Uterus (tissue), 4 donors: Measurements from ENCODE around the gene HIVEP2. TPM values are rescaled to one million over a fixed set of nuclear protein-coding genes. Genes with fewer than 3 reads are reported as not detected.

Experiments used
- DNase-seq, 2 donors: peaks; one replicate each; pipeline ENCODE4 v3.0.0-alpha.2; 2019 to 2020
- H3K27ac ChIP-seq, 2 donors: fragments of 200-600 bp; sonication (generic); 1 replicate in 1 of 2; 2 replicates in 1 of 2; pipeline ENCODE4 v1.5.1; 2016 to 2018
- H3K27me3 ChIP-seq, 2 donors: fragments of 200-600 bp; sonication (generic); one replicate each; pipeline ENCODE4 v1.5.1; 2018 to 2019; ENCODE audit warnings: control low read depth in 1 of 2
- H3K36me3 ChIP-seq, 2 donors: fragments of 200-600 bp; sonication (generic); one replicate each; pipeline ENCODE4 v1.5.1; 2019; ENCODE audit warnings: control low read depth in 1 of 2
- H3K4me1 ChIP-seq, 2 donors: fragments of 200-600 bp; sonication (generic); one replicate each; pipeline ENCODE4 v1.5.1; 2018 to 2019; ENCODE audit warnings: control low read depth in 1 of 2
- H3K4me3 ChIP-seq, 2 donors: fragments of 200-600 bp; sonication (generic); 1 replicate in 1 of 2; 2 replicates in 1 of 2; pipeline ENCODE4 v1.5.1; 2018 to 2019; ENCODE audit warnings: mild to moderate bottlenecking in 1 of 2
- H3K9me3 ChIP-seq, 2 donors: fragments of 200-600 bp; sonication (generic); one replicate each; pipeline ENCODE4 v1.5.1; 2019; ENCODE audit warnings: control low read depth in 1 of 2
- CTCF ChIP-seq, 4 experiments: fragments of 200-600 bp in 2 of 4; fragments of 450-650 bp in 2 of 4; sonication (generic) in 2 of 4; IDR thresholded peaks; one replicate each; pipeline ENCODE4 v1.5.1; 2016 to 2019; ENCODE audit warnings: antibody characterized with exemption in 4 of 4, mild to moderate bottlenecking in 2 of 4, moderate library complexity in 1 of 4
- POLR2A ChIP-seq, 2 donors: fragments of 450-650 bp; IDR thresholded peaks; one replicate each; pipeline ENCODE4 v1.6.1; 2016; ENCODE audit warnings: antibody characterized with exemption in 2 of 2, mild to moderate bottlenecking in 1 of 2, moderate library complexity in 1 of 2
- intact Hi-C: fragments of 100-400 bp; cut with DNase I; formaldehyde crosslinking; loops from one replicate; pipeline ENCODE4 v1.15.1; 2023; ENCODE audit warnings: low total_unique reads
- total RNA-seq, 4 donors: library from RNA; depleted of rRNA in 3 of 4; stranded (reverse); fragments of >200 nt in 3 of 4; gene quantifications; one replicate each; pipeline versions ENCODE4 v1.1.0 to v1.2.4, GENCODE V29; 2014 to 2023
- donor health status: DM: yes; HTN: yes; CAD: no.

Gene HIVEP2
- total RNA-seq, 4 donors from 2014 or later: 11.0 to 24.7 (median 19.8) TPM

DNA sequence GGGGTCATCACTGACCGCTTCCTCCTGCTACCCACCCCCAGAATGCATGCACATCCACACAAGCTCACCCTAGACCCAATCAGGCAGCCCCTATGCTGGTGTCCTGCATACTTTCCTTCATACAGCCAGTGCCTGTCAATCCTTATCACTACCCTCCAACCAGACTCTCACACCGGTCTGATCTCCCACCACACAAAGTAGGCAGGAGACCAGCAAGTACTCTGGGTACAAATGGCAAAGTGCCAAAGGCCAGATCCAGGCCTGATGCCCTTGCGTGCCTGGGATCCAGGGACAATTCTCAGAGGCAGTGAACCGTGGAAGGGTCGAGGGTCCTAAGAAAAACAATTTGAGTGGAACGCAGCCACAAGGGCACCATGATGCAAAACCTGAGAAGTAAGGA lies 114.2 kb downstream of the HIVEP2 start:
- no peaks in the 10 kb centered on the region for H3K27me3 ChIP-seq
- no peak overlapping the region for H3K27ac ChIP-seq
- H3K36me3 ChIP-seq: no peaks in the 10 kb centered on the region
- no peaks in the 10 kb centered on the region for H3K4me1 ChIP-seq
- H3K4me3 ChIP-seq: no peak overlapping the region
- TF ChIP-seq POLR2A (IDR thresholded peaks at IDR 0.05): no peak
- no peak for TF ChIP-seq CTCF (IDR thresholded peaks at IDR 0.05)
- intact Hi-C loops: no loop called here
- DNase-seq: no peak
- no peaks in the 10 kb centered on the region for H3K9me3 ChIP-seq

DNA sequence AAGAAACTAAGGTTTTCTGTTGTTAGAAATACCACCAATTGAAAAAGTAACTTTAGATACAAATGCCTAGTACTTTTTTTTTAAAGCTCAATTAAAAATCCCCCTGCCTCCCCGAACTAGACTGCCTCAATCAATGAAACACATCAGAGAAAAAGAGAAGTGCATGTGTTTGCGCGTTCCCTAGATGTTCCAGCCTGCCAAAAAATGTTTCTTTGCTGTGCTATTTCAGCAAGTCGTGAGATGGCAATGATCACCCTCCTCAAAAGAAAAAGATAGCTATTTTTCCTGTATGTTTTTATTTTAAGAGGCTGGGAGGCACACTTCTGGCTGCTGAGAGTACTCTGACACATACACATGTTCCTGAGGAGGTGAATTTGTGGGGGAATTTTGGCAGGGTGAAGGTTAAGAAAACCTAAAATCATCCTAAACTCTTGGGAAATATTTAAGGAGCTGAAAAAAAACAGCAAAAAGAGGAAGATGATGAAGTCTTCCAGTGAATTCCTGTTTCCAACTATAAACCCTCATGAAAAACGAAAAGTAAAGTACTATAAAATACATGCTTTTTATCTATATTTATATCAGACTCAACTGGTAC lies 114.8 kb downstream of the HIVEP2 start:
- intact Hi-C loops: no loop called here
- no peak overlapping the region for H3K4me3 ChIP-seq
- DNase-seq: no peak
- H3K4me1 ChIP-seq: no peaks in the 10 kb centered on the region
- H3K27me3 ChIP-seq: no peaks in the 10 kb centered on the region
- TF ChIP-seq POLR2A (IDR thresholded peaks at IDR 0.05): no peak
- no peak for TF ChIP-seq CTCF (IDR thresholded peaks at IDR 0.05)
- no peaks in the 10 kb centered on the region for H3K9me3 ChIP-seq
- H3K36me3 ChIP-seq: no peaks in the 10 kb centered on the region
- H3K27ac ChIP-seq: no peak overlapping the region

- H3K36me3 ChIP-seq: no peaks in the 10 kb centered on the region
- no peaks in the 10 kb centered on the region for H3K9me3 ChIP-seq
- H3K27ac ChIP-seq: no peak overlapping the region
- peaks cover 0 to 3% of the 10 kb centered on the region in 2 donors for H3K4me1 ChIP-seq
- H3K27me3 ChIP-seq: no peaks in the 10 kb centered on the region
- no peak for DNase-seq
- H3K4me3 ChIP-seq: no peak overlapping the region
- intact Hi-C loops: no loop called here
- TF ChIP-seq CTCF (IDR thresholded peaks at IDR 0.05): no peak
- no peak for TF ChIP-seq POLR2A (IDR thresholded peaks at IDR 0.05)
Measured at GRCh38 chr6:142829556-142829955, 115.4 kb downstream of the HIVEP2 start.

DNA sequence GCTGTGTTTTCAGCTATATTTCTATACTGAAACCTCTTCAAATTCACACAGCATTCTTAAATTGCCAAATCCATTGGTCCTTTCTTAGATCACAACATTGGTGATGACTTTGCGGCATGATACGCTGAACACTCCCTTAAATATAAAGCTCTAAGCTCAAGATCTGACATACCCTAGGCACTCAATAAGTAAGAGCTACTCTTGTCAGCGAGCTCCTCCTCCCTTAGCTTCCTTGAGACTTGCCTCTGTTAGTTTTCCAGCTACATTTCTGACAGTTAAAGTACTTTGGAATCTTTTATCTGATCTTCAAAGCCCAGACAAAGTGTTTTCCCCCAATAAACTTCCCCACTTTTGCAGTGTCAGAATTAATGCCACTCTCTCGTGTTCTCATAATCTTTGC lies 117.0 kb downstream of the HIVEP2 start:
- intact Hi-C loops: no loop called here
- TF ChIP-seq POLR2A (IDR thresholded peaks at IDR 0.05): no peak
- TF ChIP-seq CTCF (IDR thresholded peaks at IDR 0.05): no peak

DNA sequence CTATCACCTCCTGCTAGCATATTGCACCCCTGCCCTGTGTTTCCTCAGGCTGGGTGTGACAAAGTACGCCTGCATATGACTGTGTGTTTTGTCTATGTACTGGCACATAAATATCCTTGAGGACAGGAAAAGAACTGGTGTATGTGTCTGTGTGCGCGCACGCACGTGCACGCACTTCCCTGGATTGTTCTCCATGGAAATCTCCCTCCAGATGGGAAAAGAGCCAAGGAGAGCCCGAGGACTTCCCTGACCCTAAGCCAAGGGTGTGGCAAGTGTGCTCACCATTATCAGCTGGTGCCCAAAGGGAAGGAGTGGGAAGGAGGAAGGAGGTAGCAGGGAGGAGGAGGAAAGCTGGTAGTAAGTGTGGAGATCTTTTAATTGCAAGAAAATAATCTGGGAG lies 117.6 kb downstream of the HIVEP2 start:
- intact Hi-C loops: no loop called here
- peak in 1 of 2 donors; percentile 61 for DNase-seq
- TF ChIP-seq POLR2A (IDR thresholded peaks at IDR 0.05): no peak
- TF ChIP-seq CTCF (IDR thresholded peaks at IDR 0.05): no peak
- peaks cover 0 to 9% of the 10 kb centered on the region in 2 donors for H3K4me1 ChIP-seq
- H3K9me3 ChIP-seq: no peaks in the 10 kb centered on the region
- H3K27me3 ChIP-seq: no peaks in the 10 kb centered on the region
- no peak overlapping the region for H3K27ac ChIP-seq
- no peaks in the 10 kb centered on the region for H3K36me3 ChIP-seq
- no peak overlapping the region for H3K4me3 ChIP-seq

More for the DNA sequence above, 117.0 kb downstream of the HIVEP2 start:
- no peak overlapping the region for H3K27ac ChIP-seq
- no peaks in the 10 kb centered on the region for H3K27me3 ChIP-seq
- H3K36me3 ChIP-seq: no peaks in the 10 kb centered on the region
- H3K9me3 ChIP-seq: no peaks in the 10 kb centered on the region
- H3K4me1 ChIP-seq: peaks cover 0 to 9% of the 10 kb centered on the region in 2 donors
- DNase-seq: no peak
- H3K4me3 ChIP-seq: no peak overlapping the region
